Breast epithelium (tissue), 3 donors: ENCODE results near the gene ZP2.

Experiments used
- CTCF ChIP-seq, 3 donors: fragments of 450-650 bp; IDR thresholded peaks; one replicate each; pipeline ENCODE4 v1.5.1; 2016 to 2017; ENCODE audit warnings: antibody characterized with exemption in 3 of 3, mild to moderate bottlenecking in 3 of 3, moderate library complexity in 3 of 3
- POLR2A ChIP-seq: fragments of 450-650 bp; IDR thresholded peaks from one replicate; pipeline ENCODE4 v1.6.1; 2016; ENCODE audit warnings: antibody characterized with exemption, mild to moderate bottlenecking, moderate library complexity
- POLR2AphosphoS5 ChIP-seq, 3 donors: sonication (generic); formaldehyde crosslinking; IDR thresholded peaks; one replicate each; pipeline ENCODE4 v1.6.1; 2017; ENCODE audit warnings: antibody characterized with exemption in 3 of 3

GRCh38 chr16:21211486-21211885, at the start of gene ZP2:
- TF ChIP-seq CTCF (IDR thresholded peaks at IDR 0.05) (no peak), POLR2A (no peak), POLR2AphosphoS5 (IDR thresholded peaks at IDR 0.05) (no peak)
